ENCODE data around the gene CWC27.
"Not testable (repeated sequence)": the region's sequence is repeated elsewhere in the genome, so short reads cannot be mapped to it uniquely, and the experiment has no call there.

The CWC27 gene

GRCh38 chr5:64914396-64914795 is 145.7 kb downstream of the CWC27 start:
- no peak overlapping the region for H3K9ac ChIP-seq (ENCODE audit: low read length)
- no peaks in the 10 kb centered on the region for H3K27me3 ChIP-seq (ENCODE audit: control insufficient read depth, insufficient read depth, low read length)
- H3K4me3 ChIP-seq (ENCODE audit: low read depth, low read length) = no peak overlapping the region
- peaks cover 8% of the 10 kb centered on the region for H3K36me3 ChIP-seq (ENCODE audit: control insufficient read depth, insufficient read depth, low read length)
- no peak overlapping the region for H3K27ac ChIP-seq (ENCODE audit: low read depth, low read length)
- H3K9me3 ChIP-seq (ENCODE audit: control insufficient read depth, insufficient read depth, low read depth, low read length) = peaks cover 12% of the 10 kb centered on the region
- H3K4me1 ChIP-seq (ENCODE audit: control insufficient read depth, insufficient read depth, low read length) = no peaks in the 10 kb centered on the region

GRCh38 chr5:64918083-64918482 is 149.4 kb downstream of the CWC27 start:
- H3K4me1 ChIP-seq (ENCODE audit: control insufficient read depth, insufficient read depth, low read length) = peaks cover 6% of the 10 kb centered on the region; the same call in 1 of the 2 replicates
- no peaks in the 10 kb centered on the region; the same call in 1 of the 2 replicates for H3K36me3 ChIP-seq (ENCODE audit: control insufficient read depth, insufficient read depth, low read length)
- H3K9me3 ChIP-seq (ENCODE audit: control insufficient read depth, insufficient read depth, low read depth, low read length) = peaks cover 14% of the 10 kb centered on the region
- H3K4me3 ChIP-seq (ENCODE audit: low read depth, low read length) = no peak overlapping the region
- H3K27ac ChIP-seq (ENCODE audit: low read depth, low read length) = no peak overlapping the region
- H3K27me3 ChIP-seq (ENCODE audit: control insufficient read depth, insufficient read depth, low read length) = no peaks in the 10 kb centered on the region
- no peak overlapping the region for H3K9ac ChIP-seq (ENCODE audit: low read length)

DNA sequence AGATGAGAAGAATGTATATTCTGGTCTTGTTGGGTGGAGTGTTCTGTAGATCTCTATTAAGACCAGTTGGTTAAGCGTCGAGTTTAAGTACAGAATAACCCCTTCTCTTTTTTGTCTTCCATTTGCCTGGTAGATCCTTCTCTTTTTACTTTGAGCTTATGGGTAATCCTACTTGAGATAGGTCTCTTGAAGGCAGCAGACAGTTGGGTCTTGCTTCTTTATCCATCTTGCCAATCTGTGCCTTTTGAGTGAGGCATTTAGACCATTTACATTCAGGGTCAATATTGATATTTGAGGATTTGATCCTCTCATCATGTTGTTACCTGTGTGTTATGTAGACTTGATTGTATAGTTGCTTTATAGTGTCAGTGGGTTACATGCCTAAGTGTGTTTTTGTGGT is 152.7 kb downstream of the CWC27 start:
- Histone ChIP-seq H3K9me3 (ENCODE audit: control insufficient read depth, insufficient read depth, low read depth, low read length) (peaks cover 14% of the 10 kb centered on the region), H3K9ac (ENCODE audit: low read length) (no peak overlapping the region), H3K4me1 (ENCODE audit: control insufficient read depth, insufficient read depth, low read length) (peaks cover 9% of the 10 kb centered on the region; the same call in 1 of the 2 replicates)

DNA sequence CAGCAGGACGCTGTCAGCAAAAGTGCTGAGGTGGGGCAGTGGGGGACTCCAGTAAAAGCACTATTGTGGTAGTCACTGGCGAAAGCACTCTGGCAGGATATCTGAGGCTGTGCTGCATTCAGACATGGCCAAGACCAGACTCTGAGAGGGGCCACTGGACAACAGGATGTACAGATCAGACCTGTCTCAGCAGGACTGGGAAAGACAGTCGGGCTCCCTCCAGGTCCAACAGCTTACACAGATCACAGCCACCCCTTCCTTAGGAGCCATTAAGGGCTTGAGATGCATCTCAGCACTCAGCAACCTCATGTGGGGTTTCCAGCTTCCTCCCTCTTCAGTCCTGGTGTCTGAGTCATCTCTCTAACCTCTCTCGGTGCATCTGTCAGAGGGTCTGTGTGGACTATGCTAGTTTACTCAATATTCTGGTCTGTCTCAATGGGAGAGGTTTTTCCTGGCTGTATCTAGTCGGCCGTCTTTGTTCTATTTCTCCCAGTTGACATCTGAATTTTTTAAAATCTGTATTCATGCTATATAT is 154.5 kb downstream of the CWC27 start:
- peaks cover 14% of the 10 kb centered on the region for H3K9me3 ChIP-seq (ENCODE audit: control insufficient read depth, insufficient read depth, low read depth, low read length)
- H3K9ac ChIP-seq (ENCODE audit: low read length) = no peak overlapping the region
- no peaks in the 10 kb centered on the region; the same call in 1 of the 2 replicates for H3K36me3 ChIP-seq (ENCODE audit: control insufficient read depth, insufficient read depth, low read length)
- H3K27me3 ChIP-seq (ENCODE audit: control insufficient read depth, insufficient read depth, low read length) = no peaks in the 10 kb centered on the region
- peaks cover 9% of the 10 kb centered on the region; the same call in 1 of the 2 replicates for H3K4me1 ChIP-seq (ENCODE audit: control insufficient read depth, insufficient read depth, low read length)
- no peak overlapping the region for H3K27ac ChIP-seq (ENCODE audit: low read depth, low read length)
- H3K4me3 ChIP-seq (ENCODE audit: low read depth, low read length) = no peak overlapping the region

More for the DNA sequence above, 152.7 kb downstream of the CWC27 start:
- Histone ChIP-seq H3K27ac (ENCODE audit: low read depth, low read length) (no peak overlapping the region), H3K27me3 (ENCODE audit: control insufficient read depth, insufficient read depth, low read length) (no peaks in the 10 kb centered on the region), H3K4me3 (ENCODE audit: low read depth, low read length) (no peak overlapping the region), H3K36me3 (ENCODE audit: control insufficient read depth, insufficient read depth, low read length) (no peaks in the 10 kb centered on the region; the same call in 1 of the 2 replicates)

DNA sequence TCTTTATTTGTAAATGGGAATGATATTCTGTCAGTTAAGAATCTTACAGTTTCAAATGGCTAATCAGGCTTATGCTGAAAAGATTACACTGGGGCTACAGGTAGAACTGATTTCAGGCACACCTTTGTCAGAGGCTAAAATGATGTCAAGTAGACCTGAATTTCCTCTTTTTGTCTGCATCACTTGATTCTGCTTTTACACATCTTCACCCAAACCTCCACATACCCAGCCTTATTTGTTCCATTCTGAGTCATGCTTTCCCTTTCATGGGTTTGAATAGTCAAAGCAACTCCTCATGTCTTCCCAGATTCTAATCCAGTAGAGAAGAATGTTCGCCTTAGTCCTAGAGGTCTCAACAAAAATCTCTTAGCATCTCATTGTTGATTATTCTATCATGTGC is 156.4 kb downstream of the CWC27 start:
- Histone ChIP-seq H3K36me3 (ENCODE audit: control insufficient read depth, insufficient read depth, low read length) (no peaks in the 10 kb centered on the region), H3K4me1 (ENCODE audit: control insufficient read depth, insufficient read depth, low read length) (peaks cover 9% of the 10 kb centered on the region; the same call in 1 of the 2 replicates), H3K9ac (ENCODE audit: low read length) (no peak overlapping the region), H3K4me3 (ENCODE audit: low read depth, low read length) (no peak overlapping the region), H3K27me3 (ENCODE audit: control insufficient read depth, insufficient read depth, low read length) (no peaks in the 10 kb centered on the region), H3K9me3 (ENCODE audit: control insufficient read depth, insufficient read depth, low read depth, low read length) (peaks cover 4% of the 10 kb centered on the region; the same call in 1 of the 2 replicates), H3K27ac (ENCODE audit: low read depth, low read length) (no peak overlapping the region)

DNA sequence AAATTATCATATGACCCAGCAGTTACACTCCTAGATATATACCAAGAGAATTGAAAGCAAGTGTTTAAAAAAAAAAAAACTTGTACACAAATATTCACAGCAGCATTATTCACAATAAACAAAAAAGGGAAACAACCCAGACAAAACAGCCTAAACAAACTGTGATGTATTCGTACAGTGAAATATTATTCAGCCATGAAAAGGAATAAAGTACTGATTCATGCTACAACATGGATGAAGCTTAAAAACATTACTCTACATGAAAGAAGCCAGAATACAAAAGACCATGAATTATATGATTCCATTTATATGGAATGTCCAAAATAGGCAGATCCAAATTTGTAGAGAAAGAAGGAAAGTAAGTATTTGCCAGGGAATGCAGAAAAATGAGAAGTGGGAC is 161.1 kb downstream of the CWC27 start:
- Histone ChIP-seq H3K27ac (ENCODE audit: low read depth, low read length) (no peak overlapping the region), H3K36me3 (ENCODE audit: control insufficient read depth, insufficient read depth, low read length) (no peaks in the 10 kb centered on the region), H3K9me3 (ENCODE audit: control insufficient read depth, insufficient read depth, low read depth, low read length) (no peaks in the 10 kb centered on the region), H3K27me3 (ENCODE audit: control insufficient read depth, insufficient read depth, low read length) (no peaks in the 10 kb centered on the region), H3K4me3 (ENCODE audit: low read depth, low read length) (no peak overlapping the region), H3K9ac (ENCODE audit: low read length) (no peak overlapping the region), H3K4me1 (ENCODE audit: control insufficient read depth, insufficient read depth, low read length) (no peaks in the 10 kb centered on the region)

- Histone ChIP-seq H3K9me3 (ENCODE audit: control insufficient read depth, insufficient read depth, low read depth, low read length) (no peaks in the 10 kb centered on the region), H3K36me3 (ENCODE audit: control insufficient read depth, insufficient read depth, low read length) (no peaks in the 10 kb centered on the region), H3K27me3 (ENCODE audit: control insufficient read depth, insufficient read depth, low read length) (no peaks in the 10 kb centered on the region)
These were observed 162.1 kb downstream of the CWC27 start for GRCh38 chr5:64930672-64931318.

GRCh38 chr5:64939422-64939771 is 170.7 kb downstream of the CWC27 start:
- Histone ChIP-seq H3K4me1 (ENCODE audit: control insufficient read depth, insufficient read depth, low read length) (peaks cover 11% of the 10 kb centered on the region), H3K9ac (ENCODE audit: low read length) (peak overlapping the region; percentile 43), H3K4me3 (ENCODE audit: low read depth, low read length) (peak overlapping the region; percentile 58)
- not testable (repeated sequence) for H3K9me3 ChIP-seq (ENCODE audit: control insufficient read depth, insufficient read depth, low read depth, low read length); H3K27me3 ChIP-seq (ENCODE audit: control insufficient read depth, insufficient read depth, low read length); H3K27ac ChIP-seq (ENCODE audit: low read depth, low read length); H3K36me3 ChIP-seq (ENCODE audit: control insufficient read depth, insufficient read depth, low read length)

More at GRCh38 chr5:64930672-64931318, 162.1 kb downstream of the CWC27 start:
- Histone ChIP-seq H3K9ac (ENCODE audit: low read length) (no peak overlapping the region), H3K4me3 (ENCODE audit: low read depth, low read length) (no peak overlapping the region), H3K27ac (ENCODE audit: low read depth, low read length) (no peak overlapping the region), H3K4me1 (ENCODE audit: control insufficient read depth, insufficient read depth, low read length) (no peaks in the 10 kb centered on the region)

DNA sequence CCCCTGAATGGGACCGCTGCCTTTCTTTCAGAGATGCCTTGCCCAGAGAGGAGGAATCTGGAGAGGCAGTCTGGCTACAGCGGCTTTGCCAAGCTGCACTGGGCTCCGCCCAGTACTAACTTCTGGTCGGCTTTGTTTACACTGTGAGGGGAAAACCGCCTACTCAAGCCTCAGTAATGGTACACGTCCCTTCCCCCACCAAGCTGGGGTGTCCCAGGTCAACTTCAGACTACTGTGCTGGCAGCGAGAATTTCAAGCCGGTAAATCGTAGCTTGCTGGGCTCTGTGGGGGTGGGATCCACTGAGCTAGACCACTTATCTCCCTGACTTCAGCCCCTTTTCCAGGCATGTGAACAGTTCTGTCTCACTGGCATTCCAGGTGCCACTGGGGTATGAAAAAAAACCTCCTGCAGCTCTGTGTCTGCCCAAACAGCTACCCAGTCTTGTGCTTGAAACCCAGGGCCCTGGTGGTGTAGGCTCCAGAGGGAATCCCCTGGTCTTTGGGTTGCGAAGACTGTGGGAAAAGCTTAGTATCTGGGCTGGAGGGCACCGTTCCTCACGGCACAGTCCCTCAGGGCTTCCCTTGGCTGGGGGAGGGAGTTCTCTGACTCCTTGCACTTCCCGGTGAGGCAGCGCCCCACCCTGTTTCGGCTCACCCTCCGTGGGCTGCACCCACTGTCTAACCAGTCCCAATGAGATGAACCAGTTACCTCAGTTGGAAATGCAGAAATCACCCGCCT is 171.2 kb downstream of the CWC27 start:
- H3K27me3 ChIP-seq (ENCODE audit: control insufficient read depth, insufficient read depth, low read length) = no peaks in the 10 kb centered on the region
- H3K36me3 ChIP-seq (ENCODE audit: control insufficient read depth, insufficient read depth, low read length) = no peaks in the 10 kb centered on the region
- H3K9me3 ChIP-seq (ENCODE audit: control insufficient read depth, insufficient read depth, low read depth, low read length) = no peaks in the 10 kb centered on the region
- H3K4me3 ChIP-seq (ENCODE audit: low read depth, low read length) = peak overlapping the region; percentile 58
- H3K4me1 ChIP-seq (ENCODE audit: control insufficient read depth, insufficient read depth, low read length) = peaks cover 11% of the 10 kb centered on the region
- H3K27ac ChIP-seq (ENCODE audit: low read depth, low read length) = no peak overlapping the region
- H3K9ac ChIP-seq (ENCODE audit: low read length) = peak overlapping the region; percentile 43

DNA sequence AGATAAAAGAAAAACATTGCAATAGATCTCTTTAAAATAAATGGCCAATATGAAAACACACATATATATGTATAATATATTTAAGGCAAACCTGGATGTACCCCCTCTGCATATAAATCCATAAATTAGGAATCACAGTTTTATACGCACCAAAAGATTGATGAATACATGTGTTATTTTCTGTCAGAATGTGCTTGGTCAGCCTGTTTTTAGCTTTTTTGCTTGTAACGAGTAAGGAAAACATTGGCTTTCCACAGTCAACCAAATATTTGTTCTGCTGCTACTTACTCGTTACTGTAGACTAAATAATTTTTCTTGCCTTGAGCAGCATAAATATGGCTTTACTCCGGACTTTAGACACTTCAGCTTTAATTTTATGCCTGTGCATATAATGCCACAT is 173.7 kb downstream of the CWC27 start:
- H3K4me1 ChIP-seq (ENCODE audit: control insufficient read depth, insufficient read depth, low read length) = peaks cover 11% of the 10 kb centered on the region
- H3K4me3 ChIP-seq (ENCODE audit: low read depth, low read length) = no peak overlapping the region
- no peaks in the 10 kb centered on the region for H3K36me3 ChIP-seq (ENCODE audit: control insufficient read depth, insufficient read depth, low read length)
- no peak overlapping the region for H3K9ac ChIP-seq (ENCODE audit: low read length)
- no peak overlapping the region for H3K27ac ChIP-seq (ENCODE audit: low read depth, low read length)
- no peaks in the 10 kb centered on the region for H3K9me3 ChIP-seq (ENCODE audit: control insufficient read depth, insufficient read depth, low read depth, low read length)
- no peaks in the 10 kb centered on the region for H3K27me3 ChIP-seq (ENCODE audit: control insufficient read depth, insufficient read depth, low read length)

- Histone ChIP-seq H3K27ac (ENCODE audit: low read depth, low read length) (no peak overlapping the region), H3K4me1 (ENCODE audit: control insufficient read depth, insufficient read depth, low read length) (peaks cover 5% of the 10 kb centered on the region), H3K27me3 (ENCODE audit: control insufficient read depth, insufficient read depth, low read length) (no peaks in the 10 kb centered on the region), H3K9ac (ENCODE audit: low read length) (no peak overlapping the region), H3K9me3 (ENCODE audit: control insufficient read depth, insufficient read depth, low read depth, low read length) (no peaks in the 10 kb centered on the region), H3K36me3 (ENCODE audit: control insufficient read depth, insufficient read depth, low read length) (no peaks in the 10 kb centered on the region), H3K4me3 (ENCODE audit: low read depth, low read length) (no peak overlapping the region)
These were observed 176.1 kb downstream of the CWC27 start for GRCh38 chr5:64944868-64945267.
